Nephron progenitor cell (in vitro differentiated cells): ENCODE results near the gene NR3C2.
A peak's percentile ranks its signal among the peaks of the same experiment; 100 is the strongest.

Source experiments
- DNase-seq: peaks from one replicate; pipeline ENCODE4 v3.0.0; 2021
- H3K27ac Mint-ChIP-seq: 2 replicates; pipeline ENCODE4 v1.8.0; 2021; ENCODE audit warnings: mild to moderate bottlenecking, moderate library complexity, mixed read lengths
- H3K27me3 Mint-ChIP-seq: 2 replicates; pipeline ENCODE4 v1.8.0; 2021; ENCODE audit warnings: mild to moderate bottlenecking, low read depth, mixed read lengths; ENCODE audit not compliant: poor library complexity
- H3K36me3 Mint-ChIP-seq: 2 replicates; pipeline ENCODE4 v1.8.0; 2021; ENCODE audit warnings: low read depth, mixed read lengths
- H3K4me1 Mint-ChIP-seq: 2 replicates; pipeline ENCODE4 v1.8.0; 2021; ENCODE audit warnings: mixed read lengths
- H3K4me3 Mint-ChIP-seq: 2 replicates; pipeline ENCODE4 v1.8.0; 2021; ENCODE audit warnings: mild to moderate bottlenecking, moderate library complexity, mixed read lengths
- H3K9me3 Mint-ChIP-seq: 2 replicates; pipeline ENCODE4 v1.8.0; 2021; ENCODE audit warnings: mild to moderate bottlenecking, moderate library complexity, mixed read lengths
- CTCF ChIP-seq: fragments of 200-600 bp; sonication (generic); IDR thresholded peaks from 2 replicates; pipeline ENCODE4 v1.5.0; 2021; ENCODE audit warnings: antibody characterized with exemption

The NR3C2 gene

DNA sequence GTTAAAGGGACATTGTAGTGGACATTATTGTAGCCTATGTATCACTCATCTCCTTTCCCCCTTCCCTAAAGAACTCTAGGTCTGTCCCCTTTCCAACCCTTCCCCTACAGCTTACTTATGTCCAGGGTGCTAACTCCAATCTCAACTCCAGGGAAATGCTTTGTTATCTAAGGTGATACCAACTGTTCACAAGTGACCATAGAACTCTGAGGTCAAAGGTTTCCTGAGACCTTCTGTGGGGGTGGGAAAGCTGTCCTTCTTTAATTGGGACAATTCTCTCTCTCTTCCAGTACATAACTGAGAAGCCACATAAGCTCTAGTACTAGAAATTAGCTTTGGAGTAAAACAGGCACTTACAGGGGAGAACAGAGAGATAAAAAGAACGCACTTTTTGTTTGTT, 212.4 kb downstream of the NR3C2 start:
- Mint-ChIP-seq H3K27me3 (no peaks in the 10 kb centered on the region), H3K9me3 (peaks cover 18% of the 10 kb centered on the region), H3K27ac (no peak overlapping the region), H3K4me1 (no peaks in the 10 kb centered on the region), H3K36me3 (no peaks in the 10 kb centered on the region), H3K4me3 (no peak overlapping the region)
- no peak for DNase-seq
- TF ChIP-seq CTCF = no peak

DNA sequence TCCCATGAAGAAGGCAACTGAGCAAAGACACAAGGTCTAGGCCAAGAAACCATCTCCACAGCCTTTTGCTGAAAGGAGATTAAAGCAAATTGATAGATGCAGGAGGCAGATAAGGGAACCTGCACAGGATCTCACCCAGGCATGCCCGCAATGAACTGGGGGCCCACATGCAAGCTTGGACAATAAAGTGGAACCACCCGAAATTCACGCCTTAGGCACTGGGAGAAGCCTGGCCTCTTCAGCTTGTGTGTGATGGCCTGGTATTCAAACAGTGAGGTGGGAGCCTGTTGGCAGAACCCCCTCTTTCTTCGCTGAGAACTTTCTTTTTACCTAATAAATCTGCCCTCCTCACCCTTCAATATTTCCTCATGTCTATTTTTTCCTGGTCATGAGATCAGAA, 213.2 kb downstream of the NR3C2 start:
- TF ChIP-seq CTCF = no peak
- Mint-ChIP-seq H3K4me1 (no peaks in the 10 kb centered on the region), H3K27ac (peak overlapping the region; percentile 75), H3K27me3 (no peaks in the 10 kb centered on the region), H3K9me3 (peaks cover 18% of the 10 kb centered on the region), H3K4me3 (no peak overlapping the region), H3K36me3 (no peaks in the 10 kb centered on the region)
- DNase-seq = no peak

DNA sequence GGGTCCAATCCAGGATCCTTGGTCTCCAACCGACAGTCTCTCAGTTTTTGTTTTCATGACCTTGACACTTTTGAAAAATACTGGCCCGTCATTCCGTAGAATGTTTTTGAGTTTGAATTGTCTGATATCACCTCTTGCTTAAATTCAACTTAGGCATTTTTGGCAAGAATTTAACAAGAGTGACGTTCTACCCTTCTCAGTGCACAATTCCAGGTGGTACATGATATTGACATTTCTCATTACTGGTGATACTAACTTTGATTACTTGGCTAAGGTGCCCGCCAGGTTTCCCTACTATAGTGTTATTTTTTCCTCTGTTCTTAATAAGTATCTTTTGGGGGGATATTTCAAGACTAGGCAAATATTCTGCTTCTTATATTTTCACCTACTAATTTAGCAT, 215.1 kb downstream of the NR3C2 start:
- TF ChIP-seq CTCF = no peak
- H3K9me3 Mint-ChIP-seq = peaks cover 4% of the 10 kb centered on the region
- H3K27ac Mint-ChIP-seq = no peak overlapping the region
- no peaks in the 10 kb centered on the region for H3K4me1 Mint-ChIP-seq
- no peaks in the 10 kb centered on the region for H3K27me3 Mint-ChIP-seq
- no peak overlapping the region for H3K4me3 Mint-ChIP-seq
- H3K36me3 Mint-ChIP-seq = no peaks in the 10 kb centered on the region
- DNase-seq = no peak

DNA sequence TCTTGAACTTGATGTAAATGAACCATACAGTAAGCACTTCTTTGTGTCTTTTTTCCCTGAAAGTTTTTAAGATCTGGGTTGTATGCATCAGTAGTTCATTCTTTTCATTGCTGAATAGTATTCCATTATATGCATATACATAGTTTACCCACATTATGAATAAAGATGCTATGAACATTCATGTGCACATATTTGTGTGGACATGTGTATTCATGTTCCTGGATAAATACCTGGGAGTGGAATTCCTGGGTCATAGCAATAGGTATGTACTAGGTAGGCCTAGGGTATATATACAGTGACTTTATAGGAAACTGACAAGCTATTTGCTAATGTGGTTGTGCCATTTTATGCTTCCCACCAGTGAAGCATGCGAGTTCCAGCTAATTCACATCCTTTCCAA, 215.9 kb downstream of the NR3C2 start:
- H3K27ac Mint-ChIP-seq = no peak overlapping the region
- H3K27me3 Mint-ChIP-seq = no peaks in the 10 kb centered on the region
- no peaks in the 10 kb centered on the region for H3K36me3 Mint-ChIP-seq
- no peak for DNase-seq
- no peak for TF ChIP-seq CTCF
- H3K4me3 Mint-ChIP-seq = no peak overlapping the region
- no peaks in the 10 kb centered on the region for H3K4me1 Mint-ChIP-seq
- H3K9me3 Mint-ChIP-seq = no peaks in the 10 kb centered on the region

GRCh38 chr4:148225639-148226038, 216.6 kb downstream of the NR3C2 start:
- H3K4me3 Mint-ChIP-seq = no peak overlapping the region
- no peak for DNase-seq
- no peaks in the 10 kb centered on the region for H3K9me3 Mint-ChIP-seq
- no peak for TF ChIP-seq CTCF
- no peaks in the 10 kb centered on the region for H3K27me3 Mint-ChIP-seq
- H3K27ac Mint-ChIP-seq = no peak overlapping the region
- no peaks in the 10 kb centered on the region for H3K4me1 Mint-ChIP-seq
- no peaks in the 10 kb centered on the region for H3K36me3 Mint-ChIP-seq

DNA sequence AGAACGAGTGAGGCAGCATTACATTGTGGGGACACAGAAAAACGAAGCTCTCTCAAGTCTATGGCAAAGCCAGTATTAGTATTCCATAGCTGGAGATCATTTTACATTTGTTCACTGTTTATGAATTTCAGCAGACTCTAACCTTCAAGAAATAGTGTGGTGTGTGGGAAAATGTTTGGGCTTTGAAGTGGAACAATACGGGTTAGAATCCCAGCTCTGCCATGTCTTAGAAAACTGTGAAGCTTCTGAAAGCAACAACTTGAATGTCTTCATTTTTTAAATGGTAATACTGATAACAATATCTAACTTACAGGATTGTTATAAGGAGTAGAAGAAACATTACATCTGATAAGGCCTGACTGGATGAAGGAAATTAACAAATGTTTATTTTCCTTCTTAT, 217.7 kb downstream of the NR3C2 start:
- Mint-ChIP-seq H3K4me3 (no peak overlapping the region), H3K9me3 (no peaks in the 10 kb centered on the region)

More for the DNA sequence above, 217.7 kb downstream of the NR3C2 start:
- H3K4me1 Mint-ChIP-seq = no peaks in the 10 kb centered on the region
- no peak overlapping the region for H3K27ac Mint-ChIP-seq
- no peak for DNase-seq
- H3K36me3 Mint-ChIP-seq = no peaks in the 10 kb centered on the region
- TF ChIP-seq CTCF = no peak
- no peaks in the 10 kb centered on the region for H3K27me3 Mint-ChIP-seq
